DLD1 (cell line): Measurements from ENCODE around the gene DTWD2.

Experiments used
- in situ Hi-C: cut with HindIII; loops from 2 replicates; pipeline ENCODE4 v1.10.0; 2017; ENCODE audit warnings: low sequenced_read_pairs

The DTWD2 gene, protein sequence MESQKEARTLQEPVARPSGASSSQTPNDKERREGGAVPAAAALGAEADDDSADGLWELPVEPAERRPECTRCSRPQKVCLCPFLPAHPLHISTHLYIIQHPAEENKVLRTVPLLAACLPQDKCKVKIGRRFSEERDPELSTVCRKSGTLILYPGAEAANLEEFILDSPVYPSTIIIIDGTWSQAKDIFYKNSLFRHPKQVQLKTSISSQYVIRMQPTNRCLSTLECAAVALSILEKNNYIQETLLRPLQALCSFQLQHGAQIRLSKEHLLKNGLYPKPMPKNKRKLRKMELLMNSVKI

DNA sequence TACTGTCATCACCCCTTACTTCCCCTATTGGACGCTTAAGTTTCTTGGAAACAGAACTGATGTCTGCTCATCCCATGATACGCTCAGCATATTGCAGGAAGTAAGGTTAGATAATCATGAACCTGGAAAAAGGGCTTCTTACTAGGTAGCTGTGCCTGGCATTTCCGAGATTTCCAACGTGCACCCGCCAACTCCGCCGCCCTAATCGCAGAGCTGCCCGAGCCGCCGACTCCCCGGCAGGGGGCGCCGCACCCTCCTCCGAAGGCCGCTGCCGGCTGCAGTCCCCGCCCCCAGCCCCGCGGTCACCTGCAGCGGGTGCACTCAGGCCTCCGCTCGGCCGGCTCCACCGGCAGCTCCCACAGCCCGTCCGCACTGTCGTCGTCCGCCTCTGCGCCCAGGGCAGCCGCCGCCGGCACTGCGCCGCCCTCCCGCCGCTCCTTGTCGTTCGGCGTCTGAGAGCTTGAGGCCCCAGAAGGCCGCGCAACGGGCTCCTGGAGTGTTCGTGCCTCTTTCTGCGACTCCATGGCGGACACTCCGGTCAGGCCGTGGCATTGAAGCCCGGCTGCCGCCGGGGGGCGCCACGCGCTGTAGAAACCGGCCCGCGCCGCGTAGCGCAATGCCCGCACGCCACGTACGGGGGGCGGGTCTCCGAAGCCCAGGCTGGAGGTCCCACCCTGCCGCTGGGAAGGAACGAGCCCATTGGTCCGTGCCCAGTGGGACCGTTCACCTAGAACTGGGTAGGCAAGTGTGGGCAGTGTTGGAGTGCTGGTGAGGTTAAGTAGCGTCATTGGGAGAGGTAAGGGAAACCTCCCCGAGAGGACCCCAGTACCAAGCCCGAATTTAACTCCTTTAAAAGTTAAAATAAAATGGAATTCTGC is at the start of gene DTWD2:
Gene DTWD2, minus strand, starts transcription at position 560 of the 878 bp plus-strand sequence. Its CDS starts 36 bp downstream, at position 524.
- in situ Hi-C loops = no loop called here

GRCh38 chr5:119037496-119038215 is 49.3 kb upstream of the DTWD2 start:
- in situ Hi-C loops = no loop called here

GRCh38 chr5:119036101-119036762 is 47.9 kb upstream of the DTWD2 start:
- in situ Hi-C loops = no loop called here

GRCh38 chr5:119033135-119033534 is 44.8 kb upstream of the DTWD2 start:
- in situ Hi-C loops = no loop called here

GRCh38 chr5:119032656-119033055 is 44.3 kb upstream of the DTWD2 start:
- in situ Hi-C loops = no loop called here

DNA sequence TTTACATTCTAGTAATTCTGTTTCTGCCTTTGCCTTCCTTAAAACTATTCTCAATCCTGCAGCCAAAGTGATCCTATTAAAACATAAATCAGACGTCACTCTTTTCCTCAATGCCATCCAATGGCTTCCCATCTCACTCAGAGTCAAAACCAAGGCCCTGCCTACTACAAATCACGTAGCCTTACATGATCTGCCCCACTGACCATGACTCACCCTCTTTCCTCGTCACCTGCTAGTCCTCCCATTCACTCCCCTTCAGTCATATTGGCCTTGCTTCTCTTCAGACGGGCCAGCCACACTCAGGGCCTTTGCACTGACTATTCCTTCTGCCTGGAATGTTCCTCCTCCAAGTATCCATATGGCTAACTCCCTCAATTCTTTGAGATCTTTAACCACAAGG is 43.6 kb upstream of the DTWD2 start:
- in situ Hi-C loops = no loop called here

- in situ Hi-C loops = no loop called here
These were observed 42.9 kb upstream of the DTWD2 start for GRCh38 chr5:119031011-119031886.

DNA sequence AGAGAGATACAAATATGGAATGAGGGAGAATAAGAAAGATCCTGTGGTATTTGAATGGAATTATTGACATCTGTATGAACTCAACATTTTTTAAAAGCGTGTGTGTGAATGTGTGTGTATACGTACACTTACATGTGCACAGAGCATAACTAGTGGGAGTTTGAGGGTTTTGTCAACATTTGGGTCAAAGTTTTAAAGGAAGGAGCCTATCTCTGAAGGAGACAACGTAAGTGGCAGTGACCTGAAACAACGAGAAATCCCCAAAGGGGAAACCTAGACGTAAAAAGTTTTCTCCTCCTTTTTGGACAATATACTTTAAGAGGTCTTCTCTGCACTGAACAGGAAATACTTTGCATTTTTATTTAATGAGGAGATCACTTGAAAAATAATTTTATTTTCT is 40.2 kb upstream of the DTWD2 start:
- in situ Hi-C loops = no loop called here

DNA sequence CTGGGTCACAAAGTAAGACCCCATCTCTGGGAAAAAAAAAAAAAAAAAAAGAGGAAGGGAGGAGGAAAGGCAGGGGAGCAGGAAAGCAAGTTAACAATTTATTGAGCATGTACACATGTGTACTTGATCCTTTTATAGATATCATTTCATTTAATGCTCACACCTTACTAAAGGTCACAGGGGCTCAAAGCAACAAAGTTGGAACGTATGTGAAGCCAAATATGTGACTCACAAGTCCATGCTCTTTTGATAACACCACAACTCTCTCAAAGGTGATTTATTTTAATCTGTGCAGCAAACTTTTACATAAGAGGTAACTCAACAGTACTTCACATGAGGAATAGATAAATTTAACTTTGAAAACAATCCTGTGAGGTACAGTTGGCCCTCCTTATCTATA is 34.4 kb upstream of the DTWD2 start:
- in situ Hi-C loops = no loop called here

DNA sequence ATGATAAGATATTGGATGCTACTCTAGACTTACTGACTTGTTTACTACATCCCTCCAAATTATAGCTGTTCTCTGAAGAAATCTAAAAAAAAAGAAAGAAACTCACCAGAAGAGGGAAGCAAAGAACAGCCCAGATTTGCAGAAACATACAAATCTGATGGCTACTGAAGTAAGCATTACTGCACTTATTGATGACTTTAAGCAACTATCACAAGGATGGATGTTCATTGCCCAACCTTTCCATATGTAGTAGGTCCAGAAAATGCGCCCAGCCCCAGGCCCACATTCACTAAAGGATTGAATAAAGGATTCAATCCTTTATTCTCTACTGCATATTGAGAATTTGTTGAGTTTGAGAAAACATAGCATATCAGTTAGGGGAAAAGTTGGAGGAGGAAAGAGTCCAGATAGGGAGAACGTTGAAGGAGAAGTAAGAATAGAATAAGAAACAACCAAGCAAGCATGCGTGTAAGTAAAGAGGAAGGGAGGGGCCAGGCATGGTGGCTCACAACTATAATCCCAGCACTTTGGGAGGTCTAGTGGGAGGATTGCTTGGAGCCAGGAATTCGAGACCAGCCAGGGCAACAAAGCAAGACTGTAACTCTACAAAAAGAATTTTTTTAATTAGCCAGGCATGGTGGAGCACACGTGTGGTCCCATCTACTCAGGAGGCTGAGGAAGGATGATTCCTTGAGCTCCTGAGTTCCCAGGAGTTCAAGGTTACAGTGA is 33.8 kb upstream of the DTWD2 start:
- in situ Hi-C loops = no loop called here

GRCh38 chr5:119021149-119021732 is 32.9 kb upstream of the DTWD2 start:
- in situ Hi-C loops = no loop called here

- in situ Hi-C loops = no loop called here
These were observed 31.6 kb upstream of the DTWD2 start for GRCh38 chr5:119019949-119020348.

DNA sequence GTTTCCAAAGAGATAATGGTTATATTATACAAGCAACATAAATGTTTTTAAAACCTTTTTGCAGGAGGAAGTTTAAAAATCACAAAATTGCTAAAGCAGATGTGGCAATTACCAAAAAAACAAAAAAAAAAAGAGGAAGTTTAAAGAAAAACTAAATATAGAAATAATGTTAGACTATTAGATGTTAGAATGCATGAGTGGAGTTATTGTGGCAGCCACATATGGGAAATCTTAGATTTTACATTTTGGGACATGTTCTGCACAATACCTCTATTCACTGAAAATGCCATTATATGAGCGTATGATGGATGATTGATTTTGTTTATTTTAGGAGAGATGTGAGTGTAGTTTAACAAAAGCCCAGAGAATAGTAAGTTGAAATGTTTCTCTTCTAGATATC is 31.2 kb upstream of the DTWD2 start:
- in situ Hi-C loops = no loop called here

DNA sequence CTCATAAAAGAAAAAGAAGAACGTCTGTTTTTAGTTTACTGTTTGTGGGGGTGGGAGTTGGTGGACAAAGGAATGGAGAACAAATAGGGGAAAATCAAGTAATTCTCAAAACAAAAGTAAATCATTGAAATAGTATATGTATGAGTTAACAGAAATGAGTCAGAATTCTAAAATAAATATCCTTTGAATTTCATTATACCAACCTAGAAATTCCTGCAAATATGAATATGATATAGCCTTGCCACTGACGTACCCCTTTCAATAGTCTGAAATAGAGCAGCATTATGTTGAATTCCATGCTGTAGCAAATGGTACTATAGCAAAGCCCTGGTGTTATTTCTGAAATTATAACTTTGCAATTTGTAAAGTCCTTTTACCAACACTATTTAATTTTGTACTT is 29.6 kb upstream of the DTWD2 start:
- in situ Hi-C loops = no loop called here

DNA sequence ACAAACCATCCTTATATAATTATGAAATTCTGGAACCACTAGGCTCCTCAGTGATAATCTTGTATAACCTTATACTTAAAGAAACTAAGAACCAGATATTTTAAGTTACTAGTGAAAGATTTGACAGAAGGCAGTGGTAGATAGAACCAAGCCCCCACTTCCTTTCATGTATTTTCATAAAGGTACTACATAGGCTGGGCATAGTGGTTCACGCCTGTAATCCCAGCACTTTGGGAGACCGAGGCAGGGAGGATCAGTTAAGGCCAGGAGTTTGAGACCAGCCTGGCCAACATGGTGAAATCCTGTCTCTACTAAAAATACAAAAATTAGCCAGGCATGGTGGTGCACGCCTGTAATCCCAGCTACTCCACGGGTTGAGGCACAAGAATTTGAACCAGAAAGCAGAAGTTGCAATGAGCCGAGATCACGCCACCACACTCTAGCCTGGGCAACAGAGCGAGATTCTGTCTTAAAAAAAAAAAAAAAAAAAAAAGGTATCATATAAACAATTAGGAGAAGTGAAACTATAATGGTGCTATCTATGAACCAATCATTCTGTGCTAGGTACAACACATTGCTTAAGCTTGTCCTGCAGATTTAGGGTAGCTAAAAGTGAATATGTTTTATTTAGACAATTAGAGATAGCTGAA is 27.9 kb upstream of the DTWD2 start:
- in situ Hi-C loops = no loop called here

GRCh38 chr5:119011186-119011585 is 22.8 kb upstream of the DTWD2 start:
- in situ Hi-C loops = no loop called here

- in situ Hi-C loops = no loop called here
These were observed 21.9 kb upstream of the DTWD2 start for GRCh38 chr5:119010206-119010605.

DNA sequence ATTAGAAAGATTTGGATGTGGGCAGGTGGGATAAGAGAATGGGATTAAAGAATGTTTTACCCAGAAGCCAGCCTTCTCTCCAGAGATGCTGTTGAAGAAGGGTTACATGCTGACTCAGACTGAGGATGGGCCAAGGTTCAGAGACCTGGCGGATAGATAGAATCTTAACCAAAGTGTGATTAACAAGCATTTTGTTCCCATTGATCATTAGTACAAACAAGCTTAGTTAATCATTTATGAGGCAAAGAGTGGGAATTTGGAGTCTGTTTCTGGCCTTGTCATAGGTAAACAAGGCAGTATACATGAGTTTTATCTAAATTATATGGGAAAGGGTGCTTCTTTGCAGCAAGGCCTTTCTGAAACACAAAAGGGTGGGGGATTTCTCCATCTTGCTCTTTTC is 20.8 kb upstream of the DTWD2 start:
- in situ Hi-C loops = no loop called here

- in situ Hi-C loops = no loop called here
These were observed 11.3 kb upstream of the DTWD2 start for GRCh38 chr5:118999696-119000095.
